Sigmoid colon (tissue), 7 donors: ENCODE measurements around the gene FAM168B. TPM values are rescaled to one million over a fixed set of nuclear protein-coding genes. Genes with fewer than 3 reads are reported as not detected.

Experiments used
- DNase-seq: peaks from one replicate; pipeline ENCODE4 v3.0.0-alpha.2; 2019
- H3K27ac ChIP-seq, 4 donors: fragments of 200-600 bp; sonication (generic); one replicate each; pipeline ENCODE4 v1.5.1; 2016 to 2019; ENCODE audit warnings: mild to moderate bottlenecking in 1 of 4
- H3K27me3 ChIP-seq, 3 donors: fragments of 200-600 bp; sonication (generic); one replicate each; pipeline ENCODE4 v1.5.1; 2019; ENCODE audit warnings: mild to moderate bottlenecking in 1 of 3
- H3K36me3 ChIP-seq, 4 donors: fragments of 200-600 bp; sonication (generic); one replicate each; pipeline ENCODE4 v1.5.1; 2016 to 2019
- H3K4me1 ChIP-seq, 4 donors: fragments of 200-600 bp; sonication (generic); one replicate each; pipeline ENCODE4 v1.5.1; 2017 to 2019
- H3K4me3 ChIP-seq, 4 donors: fragments of 200-600 bp; sonication (generic); one replicate each; pipeline ENCODE4 v1.5.1; 2017 to 2019; ENCODE audit warnings: mild to moderate bottlenecking in 2 of 4, moderate library complexity in 1 of 4
- H3K9me3 ChIP-seq, 4 donors: fragments of 200-600 bp in 3 of 4; sonication (generic) in 3 of 4; one replicate each; pipeline versions ENCODE4 v1.5.1 to v1.6.1; 2013 to 2019
- CTCF ChIP-seq, 4 experiments: fragments of 450-650 bp in 3 of 4; fragments of 200-600 bp in 1 of 4; IDR thresholded peaks; one replicate each; pipeline ENCODE4 v1.5.1; 2016 to 2019; ENCODE audit warnings: antibody characterized with exemption in 4 of 4, mild to moderate bottlenecking in 3 of 4, moderate library complexity in 2 of 4
- EP300 ChIP-seq, 4 donors: sonication (generic); formaldehyde crosslinking; IDR thresholded peaks; one replicate each; pipeline ENCODE4 v1.6.1; 2017; ENCODE audit warnings: antibody characterized with exemption in 4 of 4
- POLR2A ChIP-seq, 2 donors: fragments of 450-650 bp; IDR thresholded peaks; one replicate each; pipeline ENCODE4 v1.6.1; 2016; ENCODE audit warnings: antibody characterized with exemption in 2 of 2, mild to moderate bottlenecking in 2 of 2, moderate library complexity in 2 of 2
- POLR2AphosphoS5 ChIP-seq, 4 donors: sonication (generic); formaldehyde crosslinking; IDR thresholded peaks; one replicate each; pipeline ENCODE4 v1.6.1; 2017; ENCODE audit warnings: antibody characterized with exemption in 4 of 4
- WGBS, 2 donors: extraction: QIAGEN DNeasy Blood & Tissue Kit; methylation state at CpG; one replicate each; pipeline ENCODE4 v1.1.7; 2013; 5-methylcytosine and 5-hydroxymethylcytosine counted together
- intact Hi-C: fragments of 100-400 bp; cut with DNase I; formaldehyde crosslinking; loops from one replicate; pipeline ENCODE4 v1.15.1; 2023
- polyA plus RNA-seq, 3 donors: library from polyadenylated mRNA; stranded (reverse); fragments of 200-250 nt; gene quantifications; one replicate each; pipeline ENCODE4 v1.2.3, GENCODE V29; 2013
- total RNA-seq, 4 donors: library from RNA; depleted of rRNA; stranded (reverse); fragments of >200 nt; gene quantifications; one replicate each; pipeline ENCODE4 v1.1.0, GENCODE V29; 2016
- donor health status: healthy with polysubstance abuse.
- donor health status: Bipolar disorder and iron deficiency.
- donor health status: healthy.

Gene FAM168B
- total and polyA plus RNA-seq, 7 donors, result 29.1 to 153 (median 125) TPM

- Histone ChIP-seq H3K4me1 (peaks cover 0 to 24% (median 20%) of the 10 kb centered on the region in 4 donors), H3K27ac (no peak overlapping the region), H3K36me3 (no peaks in the 10 kb centered on the region), H3K9me3 (no peaks in the 10 kb centered on the region), H3K4me3 (no peak overlapping the region), H3K27me3 (no peaks in the 10 kb centered on the region)
- WGBS, 2 donors, result 87 to 92% methylated on average over 4 of the region's 4 CpGs
- TF ChIP-seq POLR2AphosphoS5 (IDR thresholded peaks at IDR 0.05) (no peak), CTCF (IDR thresholded peaks at IDR 0.05) (no peak), EP300 (IDR thresholded peaks at IDR 0.05) (no peak), POLR2A (IDR thresholded peaks at IDR 0.05) (no peak)
- DNase-seq, result peak; percentile 57
- intact Hi-C loops, result no loop called here
These were observed 60.8 kb downstream of the FAM168B start for GRCh38 chr2:131032393-131032836.

- peak; percentile 40 for DNase-seq
- no peaks in the 10 kb centered on the region for H3K36me3 ChIP-seq
- H3K27ac ChIP-seq, result no peak overlapping the region
- TF ChIP-seq POLR2AphosphoS5 (IDR thresholded peaks at IDR 0.05) (no peak), CTCF (IDR thresholded peaks at IDR 0.05) (no peak), POLR2A (IDR thresholded peaks at IDR 0.05) (no peak)
- no peaks in the 10 kb centered on the region for H3K9me3 ChIP-seq
- H3K4me1 ChIP-seq, result peaks cover 0 to 24% (median 20%) of the 10 kb centered on the region in 4 donors
- 79 to 81% methylated on average over 9 of the region's 9 CpGs for whole genome bisulfite sequencing, 2 donors
- intact Hi-C loops, result no loop called here
- H3K27me3 ChIP-seq, result no peaks in the 10 kb centered on the region
- H3K4me3 ChIP-seq, result no peak overlapping the region
These were observed 61.4 kb downstream of the FAM168B start for GRCh38 chr2:131031875-131032274.

- no peak overlapping the region for H3K4me3 ChIP-seq
- no peak overlapping the region for H3K27ac ChIP-seq
- no peaks in the 10 kb centered on the region for H3K36me3 ChIP-seq
- intact Hi-C loops, result no loop called here
- no peaks in the 10 kb centered on the region for H3K27me3 ChIP-seq
- 78 to 82% methylated on average over 9 of the region's 9 CpGs for WGBS, 2 donors
- TF ChIP-seq POLR2AphosphoS5 (IDR thresholded peaks at IDR 0.05) (no peak), EP300 (IDR thresholded peaks at IDR 0.05) (no peak), CTCF (IDR thresholded peaks at IDR 0.05) (no peak), POLR2A (IDR thresholded peaks at IDR 0.05) (no peak)
- DNase-seq, result no peak
- H3K4me1 ChIP-seq, result peaks cover 0 to 24% (median 20%) of the 10 kb centered on the region in 4 donors
- no peaks in the 10 kb centered on the region for H3K9me3 ChIP-seq
These were observed 61.8 kb downstream of the FAM168B start for GRCh38 chr2:131031431-131031841.

GRCh38 chr2:131030478-131030971 is 62.7 kb downstream of the FAM168B start:
- H3K27me3 ChIP-seq, result no peaks in the 10 kb centered on the region
- intact Hi-C loops, result no loop called here

More at GRCh38 chr2:131030478-131030971, 62.7 kb downstream of the FAM168B start:
- DNase-seq, result no peak
- TF ChIP-seq POLR2AphosphoS5 (IDR thresholded peaks at IDR 0.05), result no peak
- no peak for TF ChIP-seq POLR2A (IDR thresholded peaks at IDR 0.05)
- no peak for TF ChIP-seq EP300 (IDR thresholded peaks at IDR 0.05)
- no peak for TF ChIP-seq CTCF (IDR thresholded peaks at IDR 0.05)
- Histone ChIP-seq H3K4me1 (peaks cover 0 to 16% (median 13%) of the 10 kb centered on the region in 4 donors), H3K36me3 (no peaks in the 10 kb centered on the region), H3K9me3 (no peaks in the 10 kb centered on the region), H3K4me3 (no peak overlapping the region), H3K27ac (no peak overlapping the region)
- WGBS, 2 donors, result 75% methylated on average over 13 of the region's 13 CpGs
